Fibroblast of lung (primary cell): ENCODE measurements around the gene CAMK1D. TPM values are rescaled to one million over a fixed set of nuclear protein-coding genes. Genes with fewer than 3 reads are reported as not detected.

ENCODE experiments used
- DNase-seq, 2 donors: peaks; one replicate each; pipeline versions ENCODE4 v3.0.0 to v3.0.0-alpha.2; 2010; ENCODE audit warnings: low read depth in 2 of 2
- H2AFZ ChIP-seq: 2 replicates; pipeline ENCODE4 v1.5.1; 2012; ENCODE audit warnings: low read length, control low read depth, inconsistent platforms
- H3K27ac ChIP-seq: 2 replicates; pipeline ENCODE4 v1.5.1; 2011; ENCODE audit warnings: low read length, control low read depth; ENCODE audit not compliant: insufficient read depth
- H3K27me3 ChIP-seq: 2 replicates; pipeline ENCODE4 v1.5.1; 2011; ENCODE audit warnings: mild to moderate bottlenecking, low read length; ENCODE audit not compliant: control insufficient read depth, insufficient read depth
- H3K36me3 ChIP-seq: 2 replicates; pipeline ENCODE4 v1.5.1; 2011; ENCODE audit warnings: low read length; ENCODE audit not compliant: control insufficient read depth, insufficient read depth
- H3K4me1 ChIP-seq: 2 replicates; pipeline ENCODE4 v1.5.1; 2011; ENCODE audit warnings: low read length; ENCODE audit not compliant: control insufficient read depth, insufficient read depth; ENCODE audit errors: extremely low read depth
- H3K4me2 ChIP-seq: 2 replicates; pipeline ENCODE4 v1.5.1; 2011; ENCODE audit warnings: low read length, control low read depth; ENCODE audit not compliant: insufficient read depth; ENCODE audit errors: extremely low read depth
- H3K4me3 ChIP-seq, 4 experiments: fragments of 200-600 bp in 1 of 4; sonication (generic) in 1 of 4; replicated peaks in 1 of 4; 2 replicates each; pipeline ENCODE4 v1.5.1; 2011 to 2016; ENCODE audit warnings: low read length in 4 of 4, low read depth in 3 of 4, mild to moderate bottlenecking in 3 of 4, control low read depth in 2 of 4, inconsistent platforms in 1 of 4, mixed read lengths in 1 of 4; ENCODE audit not compliant: insufficient read depth in 1 of 4; ENCODE audit errors: control extremely low read depth in 1 of 4
- H3K79me2 ChIP-seq: 2 replicates; pipeline ENCODE4 v1.5.1; 2012; ENCODE audit warnings: mild to moderate bottlenecking, low read length, inconsistent platforms; ENCODE audit not compliant: control insufficient read depth, insufficient read depth
- H3K9ac ChIP-seq: 2 replicates; pipeline ENCODE4 v1.5.1; 2011; ENCODE audit warnings: mild to moderate bottlenecking, low read length, control low read depth; ENCODE audit not compliant: insufficient read depth
- H3K9me3 ChIP-seq: 2 replicates; pipeline ENCODE4 v1.5.1; 2012; ENCODE audit warnings: low read depth, low read length; ENCODE audit not compliant: control insufficient read depth, insufficient read depth
- H4K20me1 ChIP-seq: 2 replicates; pipeline ENCODE4 v1.5.1; 2011; ENCODE audit warnings: low read length; ENCODE audit not compliant: control insufficient read depth, insufficient read depth; ENCODE audit errors: extremely low read depth
- EZH2 ChIP-seq: IDR thresholded peaks from 2 replicates; pipeline ENCODE4 v1.5.1; 2012; ENCODE audit warnings: low read length, control low read depth, mild to moderate bottlenecking; ENCODE audit errors: missing control alignments
- polyA plus RNA-seq, 2 donors: library from polyadenylated mRNA; depleted of rRNA in 1 of 2; stranded (reverse) in 1 of 2; unstranded in 1 of 2; fragments of >200 nt; gene quantifications; 2 replicates each; pipeline ENCODE4 v1.2.1, GENCODE V29; 2011 to 2012; ENCODE audit warnings: missing spikeins in 1 of 2
- total RNA-seq: library from RNA; depleted of rRNA; stranded (reverse); fragments of >200 nt; gene quantifications from 2 replicates; pipeline ENCODE4 v1.2.1, GENCODE V29; 2014
- TF ChIP-seq, protein P1 (sequence below), 2 donors: IDR thresholded peaks in 1 of 2; conservative IDR thresholded peaks in 1 of 2; 1 replicate in 1 of 2; 2 replicates in 1 of 2; pipeline ENCODE4 v1.5.1; 2011 to 2012; ENCODE audit warnings: low read length in 2 of 2, control low read depth in 1 of 2, inconsistent platforms in 1 of 2, low read depth in 1 of 2, mild to moderate bottlenecking in 1 of 2

Gene CAMK1D
- total and polyA plus RNA-seq, 2 donors (not counting 1 experiment from before 2014, with no cell fraction given) = 2.3 TPM

- no peak overlapping the region for H2AFZ ChIP-seq
- H3K4me2 ChIP-seq = no peak overlapping the region
Measured at GRCh38 chr10:12448340-12448728, 99.0 kb downstream of the CAMK1D start.

GRCh38 chr10:12448729-12449391 is 99.5 kb downstream of the CAMK1D start:
- H3K9ac ChIP-seq = no peak overlapping the region
- peak overlapping the region in 2 of 4 experiments; percentile 27 for H3K4me3 ChIP-seq
- H3K27ac ChIP-seq = peak overlapping the region; percentile 48

More at GRCh38 chr10:12448340-12448728, 99.0 kb downstream of the CAMK1D start:
- no peaks in the 10 kb centered on the region for H3K9me3 ChIP-seq
- no peaks in the 10 kb centered on the region for H3K36me3 ChIP-seq
- DNase-seq = no peak
- no peaks in the 10 kb centered on the region for H3K79me2 ChIP-seq
- H3K4me3 ChIP-seq = peak overlapping the region in 2 of 4 experiments; percentile 27
- no peak for TF ChIP-seq EZH2
- H4K20me1 ChIP-seq = no peaks in the 10 kb centered on the region
- peak overlapping the region; percentile 48 for H3K27ac ChIP-seq
- no peak overlapping the region for H3K9ac ChIP-seq
- H3K27me3 ChIP-seq = no peaks in the 10 kb centered on the region
- no peaks in the 10 kb centered on the region for H3K4me1 ChIP-seq

GRCh38 chr10:12455318-12455717 is 106.0 kb downstream of the CAMK1D start:
- Histone ChIP-seq H3K27ac (no peak overlapping the region), H4K20me1 (no peaks in the 10 kb centered on the region), H3K4me3 (no peak overlapping the region), H3K27me3 (no peaks in the 10 kb centered on the region), H3K36me3 (no peaks in the 10 kb centered on the region), H3K79me2 (no peaks in the 10 kb centered on the region), H3K4me1 (no peaks in the 10 kb centered on the region), H3K9me3 (no peaks in the 10 kb centered on the region), H3K4me2 (no peak overlapping the region), H2AFZ (no peak overlapping the region), H3K9ac (no peak overlapping the region)
- no peak for DNase-seq
- TF ChIP-seq EZH2 = no peak
- TF ChIP-seq, protein P1, sequence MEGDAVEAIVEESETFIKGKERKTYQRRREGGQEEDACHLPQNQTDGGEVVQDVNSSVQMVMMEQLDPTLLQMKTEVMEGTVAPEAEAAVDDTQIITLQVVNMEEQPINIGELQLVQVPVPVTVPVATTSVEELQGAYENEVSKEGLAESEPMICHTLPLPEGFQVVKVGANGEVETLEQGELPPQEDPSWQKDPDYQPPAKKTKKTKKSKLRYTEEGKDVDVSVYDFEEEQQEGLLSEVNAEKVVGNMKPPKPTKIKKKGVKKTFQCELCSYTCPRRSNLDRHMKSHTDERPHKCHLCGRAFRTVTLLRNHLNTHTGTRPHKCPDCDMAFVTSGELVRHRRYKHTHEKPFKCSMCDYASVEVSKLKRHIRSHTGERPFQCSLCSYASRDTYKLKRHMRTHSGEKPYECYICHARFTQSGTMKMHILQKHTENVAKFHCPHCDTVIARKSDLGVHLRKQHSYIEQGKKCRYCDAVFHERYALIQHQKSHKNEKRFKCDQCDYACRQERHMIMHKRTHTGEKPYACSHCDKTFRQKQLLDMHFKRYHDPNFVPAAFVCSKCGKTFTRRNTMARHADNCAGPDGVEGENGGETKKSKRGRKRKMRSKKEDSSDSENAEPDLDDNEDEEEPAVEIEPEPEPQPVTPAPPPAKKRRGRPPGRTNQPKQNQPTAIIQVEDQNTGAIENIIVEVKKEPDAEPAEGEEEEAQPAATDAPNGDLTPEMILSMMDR (conservative IDR thresholded peaks at IDR 0.05 in 1 of 2, IDR thresholded peaks at IDR 0.05 in 1 of 2; ENCODE audit: low read depth in 1 of 2, low read length in 2 of 2) = no peak

More at GRCh38 chr10:12448729-12449391, 99.5 kb downstream of the CAMK1D start:
- H4K20me1 ChIP-seq = no peaks in the 10 kb centered on the region
- H2AFZ ChIP-seq = peak overlapping the region; percentile 43
- peak; percentile 72 to 97 for DNase-seq
- H3K9me3 ChIP-seq = no peaks in the 10 kb centered on the region
- no peaks in the 10 kb centered on the region for H3K36me3 ChIP-seq
- H3K4me1 ChIP-seq = no peaks in the 10 kb centered on the region
- no peaks in the 10 kb centered on the region for H3K79me2 ChIP-seq
- H3K4me2 ChIP-seq = peak overlapping the region; percentile 42
- TF ChIP-seq EZH2 = no peak
- TF ChIP-seq, protein P1 (conservative IDR thresholded peaks at IDR 0.05 in 1 of 2, IDR thresholded peaks at IDR 0.05 in 1 of 2; ENCODE audit: low read depth in 1 of 2, low read length in 2 of 2) = no peak
- no peaks in the 10 kb centered on the region for H3K27me3 ChIP-seq
